Caco-2 (cell line): ENCODE measurements around the gene COX6A2. TPM values are rescaled to one million over a fixed set of nuclear protein-coding genes. Genes with fewer than 3 reads are reported as not detected.

ENCODE experiments used
- BruUV-seq: library from RNA; stranded (reverse); fragments of 400-500 nt; replicated peaks from 2 replicates; lab custom pipeline; 2021; lab: Mats Ljungman, UMichigan
- CTCF ChIA-PET: fragments of 300-600 bp; sonication (Branson Sonifier 250); formaldehyde crosslinking; loops from one replicate; lab custom pipeline; 2022; ENCODE audit warnings: antibody characterized with exemption; lab: Charles Lee
- POLR2A ChIA-PET: fragments of 300-600 bp; sonication (Branson Sonifier 250); formaldehyde crosslinking; loops from one replicate; lab custom pipeline; 2022; ENCODE audit warnings: antibody characterized with exemption; lab: Charles Lee
- DNase-seq, 2 experiments: peaks; one replicate each; pipeline versions ENCODE4 v3.0.0 to v3.0.0-alpha.2; 2020 to 2022
- H3K27me3 ChIP-seq: replicated peaks from 2 replicates; pipeline ENCODE4 v1.6.0; 2011; ENCODE audit warnings: low read length; ENCODE audit not compliant: control insufficient read depth, insufficient read depth
- H3K36me3 ChIP-seq: 2 replicates; pipeline ENCODE4 v1.5.1; 2011; ENCODE audit warnings: low read length; ENCODE audit not compliant: control insufficient read depth, insufficient read depth
- H3K4me1 ChIP-seq: fragments of 250-450 bp; sonication (Bioruptor Pico); 2 replicates; pipeline ENCODE4 v1.5.1; 2020; ENCODE audit warnings: mild to moderate bottlenecking
- H3K4me3 ChIP-seq: 2 replicates; pipeline ENCODE4 v1.5.1; 2011; ENCODE audit warnings: low read depth, mild to moderate bottlenecking, control low read depth, low read length
- H3K9me3 ChIP-seq: fragments of 250-450 bp; sonication (Bioruptor Pico); 2 replicates; pipeline ENCODE4 v1.5.1; 2020; ENCODE audit warnings: mild to moderate bottlenecking, moderate library complexity
- H3K27ac Mint-ChIP-seq: one replicate; pipeline ENCODE4 v1.8.0; 2022; ENCODE audit warnings: mixed read lengths; ENCODE audit not compliant: unreplicated experiment
- H3K27me3 Mint-ChIP-seq: one replicate; pipeline ENCODE4 v1.8.0; 2022; ENCODE audit warnings: mixed read lengths; ENCODE audit not compliant: insufficient read depth, unreplicated experiment
- H3K36me3 Mint-ChIP-seq: one replicate; pipeline ENCODE4 v1.8.0; 2022; ENCODE audit warnings: mild to moderate bottlenecking, mixed read lengths; ENCODE audit not compliant: insufficient read depth, unreplicated experiment
- H3K4me1 Mint-ChIP-seq: one replicate; pipeline ENCODE4 v1.8.0; 2022; ENCODE audit warnings: low read depth, mixed read lengths; ENCODE audit not compliant: unreplicated experiment
- H3K4me3 Mint-ChIP-seq: one replicate; pipeline ENCODE4 v1.8.0; 2022; ENCODE audit warnings: mild to moderate bottlenecking, moderate library complexity, mixed read lengths; ENCODE audit not compliant: unreplicated experiment
- H3K9me3 Mint-ChIP-seq: one replicate; pipeline ENCODE4 v1.8.0; 2022; ENCODE audit warnings: mixed read lengths; ENCODE audit not compliant: unreplicated experiment
- intact Hi-C: fragments of 100-400 bp; cut with micrococcal nuclease; formaldehyde crosslinking; loops from one replicate; pipeline ENCODE4 v1.10.0; 2022; ENCODE audit not compliant: unreplicated experiment
- total RNA-seq: library from RNA; stranded (reverse); gene quantifications from 2 replicates; pipeline ENCODE4 v1.2.3, GENCODE V29; 2022
- TF ChIP-seq, protein P1 (sequence below), 2 experiments: fragments of 200-600 bp in 1 of 2; IDR thresholded peaks; 1 replicate in 1 of 2; 2 replicates in 1 of 2; pipeline versions ENCODE4 v1.5.1 to v1.8.0; 2011 to 2022; ENCODE audit warnings: antibody characterized with exemption in 1 of 2, control low read depth in 1 of 2, inconsistent platforms in 1 of 2, low read depth in 1 of 2, low read length in 1 of 2, mild to moderate bottlenecking in 1 of 2, moderate library complexity in 1 of 2; ENCODE audit not compliant: insufficient read depth in 1 of 2, severe bottlenecking in 1 of 2, unreplicated experiment in 1 of 2

Gene COX6A2
- total RNA-seq, 1 experiment from 2014 or later = not detected

- Histone ChIP-seq H3K36me3 (no peaks in the 10 kb centered on the region), H3K4me3 (no peak overlapping the region), H3K27me3 (no peaks in the 10 kb centered on the region), H3K9me3 (no peaks in the 10 kb centered on the region), H3K4me1 (no peaks in the 10 kb centered on the region)
- TF ChIP-seq, protein P1, sequence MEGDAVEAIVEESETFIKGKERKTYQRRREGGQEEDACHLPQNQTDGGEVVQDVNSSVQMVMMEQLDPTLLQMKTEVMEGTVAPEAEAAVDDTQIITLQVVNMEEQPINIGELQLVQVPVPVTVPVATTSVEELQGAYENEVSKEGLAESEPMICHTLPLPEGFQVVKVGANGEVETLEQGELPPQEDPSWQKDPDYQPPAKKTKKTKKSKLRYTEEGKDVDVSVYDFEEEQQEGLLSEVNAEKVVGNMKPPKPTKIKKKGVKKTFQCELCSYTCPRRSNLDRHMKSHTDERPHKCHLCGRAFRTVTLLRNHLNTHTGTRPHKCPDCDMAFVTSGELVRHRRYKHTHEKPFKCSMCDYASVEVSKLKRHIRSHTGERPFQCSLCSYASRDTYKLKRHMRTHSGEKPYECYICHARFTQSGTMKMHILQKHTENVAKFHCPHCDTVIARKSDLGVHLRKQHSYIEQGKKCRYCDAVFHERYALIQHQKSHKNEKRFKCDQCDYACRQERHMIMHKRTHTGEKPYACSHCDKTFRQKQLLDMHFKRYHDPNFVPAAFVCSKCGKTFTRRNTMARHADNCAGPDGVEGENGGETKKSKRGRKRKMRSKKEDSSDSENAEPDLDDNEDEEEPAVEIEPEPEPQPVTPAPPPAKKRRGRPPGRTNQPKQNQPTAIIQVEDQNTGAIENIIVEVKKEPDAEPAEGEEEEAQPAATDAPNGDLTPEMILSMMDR (IDR thresholded peaks at IDR 0.05; ENCODE audit: insufficient read depth in 1 of 2, low read depth in 1 of 2, low read length in 1 of 2, severe bottlenecking in 1 of 2, unreplicated experiment in 1 of 2) = no peak
- no peak for DNase-seq
- Mint-ChIP-seq H3K9me3 (peaks cover 10% of the 10 kb centered on the region), H3K27ac (no peak overlapping the region), H3K36me3 (no peaks in the 10 kb centered on the region), H3K27me3 (peaks cover 3% of the 10 kb centered on the region), H3K4me1 (no peaks in the 10 kb centered on the region), H3K4me3 (no peak overlapping the region)
- BruUV-seq = no TSS peak
- POLR2A ChIA-PET = no interaction called here
- intact Hi-C loops = no loop called here
- CTCF ChIA-PET = no interaction called here
These were observed 30.5 kb downstream of the COX6A2 start for GRCh38 chr16:31397701-31398100.

DNA sequence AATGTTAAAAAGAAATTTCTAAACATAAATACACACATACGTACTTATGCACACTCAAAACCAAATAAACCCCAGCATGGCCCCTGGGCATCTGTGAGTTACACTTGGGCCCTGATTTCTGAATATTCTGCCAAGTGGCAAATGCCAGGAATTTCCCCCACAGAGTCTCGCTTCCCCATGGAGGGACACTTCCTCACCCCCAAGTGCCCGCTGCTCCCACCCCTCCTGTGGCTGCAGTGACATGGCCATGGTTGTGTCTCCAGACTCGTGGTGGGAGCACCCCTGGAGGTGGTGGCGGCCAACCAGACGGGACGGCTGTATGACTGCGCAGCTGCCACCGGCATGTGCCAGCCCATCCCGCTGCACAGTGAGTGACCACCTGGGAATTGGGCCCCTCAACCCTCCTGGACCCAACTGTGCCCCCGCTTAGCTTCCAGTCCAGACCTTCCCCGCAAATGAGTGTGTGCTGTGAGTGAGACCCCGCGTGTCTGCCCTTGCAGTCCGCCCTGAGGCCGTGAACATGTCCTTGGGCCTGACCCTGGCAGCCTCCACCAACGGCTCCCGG, 31.0 kb downstream of the COX6A2 start:
- H3K36me3 ChIP-seq = no peaks in the 10 kb centered on the region
- no TSS peak for BruUV-seq
- Mint-ChIP-seq H3K4me1 (no peaks in the 10 kb centered on the region), H3K4me3 (no peak overlapping the region), H3K27me3 (peaks cover 3% of the 10 kb centered on the region), H3K27ac (no peak overlapping the region), H3K9me3 (peaks cover 10% of the 10 kb centered on the region), H3K36me3 (no peaks in the 10 kb centered on the region)
- H3K27me3 ChIP-seq = no peaks in the 10 kb centered on the region
- intact Hi-C loops = no loop called here
- H3K4me3 ChIP-seq = no peak overlapping the region
- no peak for DNase-seq
- TF ChIP-seq, protein P1 (IDR thresholded peaks at IDR 0.05; ENCODE audit: insufficient read depth in 1 of 2, low read depth in 1 of 2, low read length in 1 of 2, severe bottlenecking in 1 of 2, unreplicated experiment in 1 of 2) = no peak
- ChIA-PET CTCF (no interaction called here), POLR2A (no interaction called here)
- no peaks in the 10 kb centered on the region for H3K9me3 ChIP-seq
- H3K4me1 ChIP-seq = no peaks in the 10 kb centered on the region

DNA sequence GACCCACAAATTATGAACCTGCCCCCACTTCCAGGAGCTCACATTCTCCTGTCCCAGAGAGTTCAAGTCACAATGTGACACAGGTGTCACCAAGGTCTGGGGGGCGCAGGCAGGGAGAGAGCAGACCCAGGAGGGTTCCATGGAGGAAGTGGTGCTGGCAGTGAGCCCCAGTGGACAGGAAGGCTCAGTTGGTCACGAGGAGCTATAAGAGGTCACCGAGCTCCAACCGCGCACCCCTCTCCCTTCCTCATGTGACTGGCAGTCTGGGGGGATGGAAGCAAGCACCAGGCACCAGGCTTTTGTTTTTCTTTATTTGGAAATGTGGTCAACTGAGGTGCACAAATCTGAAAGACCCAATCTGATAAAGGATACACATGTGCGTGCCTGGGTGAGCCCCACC, 32.5 kb downstream of the COX6A2 start:
- ChIA-PET POLR2A (no interaction called here), CTCF (no interaction called here)
- TF ChIP-seq, protein P1 (IDR thresholded peaks at IDR 0.05; ENCODE audit: insufficient read depth in 1 of 2, low read depth in 1 of 2, low read length in 1 of 2, severe bottlenecking in 1 of 2, unreplicated experiment in 1 of 2) = no peak
- Mint-ChIP-seq H3K9me3 (peaks cover 10% of the 10 kb centered on the region), H3K4me1 (no peaks in the 10 kb centered on the region), H3K27ac (no peak overlapping the region), H3K27me3 (peaks cover 5% of the 10 kb centered on the region), H3K36me3 (no peaks in the 10 kb centered on the region), H3K4me3 (no peak overlapping the region)
- intact Hi-C loops = no loop called here
- Histone ChIP-seq H3K9me3 (no peaks in the 10 kb centered on the region), H3K4me1 (no peaks in the 10 kb centered on the region), H3K27me3 (no peaks in the 10 kb centered on the region), H3K4me3 (no peak overlapping the region), H3K36me3 (no peaks in the 10 kb centered on the region)
- no peak for DNase-seq
- BruUV-seq = no TSS peak
